Keratinocyte (primary cell): ENCODE results near the gene ETF1. TPM values are rescaled to one million over a fixed set of nuclear protein-coding genes. Genes with fewer than 3 reads are reported as not detected.

Experiments
- DNase-seq: peaks from one replicate; pipeline ENCODE4 v3.0.0-alpha.2; 2011; ENCODE audit warnings: low read depth, missing footprints, low spot score
- FAIRE-seq: peaks from 2 replicates; lab custom pipeline; 2011; peaks lifted over from hg19 to GRCh38; lab: Jason Lieb, UNC
- H2AFZ ChIP-seq: 2 replicates; pipeline ENCODE4 v1.6.0; 2012; ENCODE audit warnings: low read length, control low read depth, inconsistent platforms; ENCODE audit not compliant: control insufficient read depth
- H3K27ac ChIP-seq: 2 replicates; pipeline ENCODE4 v1.5.1; 2011; ENCODE audit warnings: low read length; ENCODE audit not compliant: control insufficient read depth, insufficient read depth
- H3K27me3 ChIP-seq: 3 replicates; pipeline ENCODE4 v1.6.0; 2011; ENCODE audit warnings: low read length; ENCODE audit not compliant: control insufficient read depth, insufficient read depth; ENCODE audit errors: extremely low read depth
- H3K36me3 ChIP-seq, 2 experiments: 2 replicates in 1 of 2; 3 replicates in 1 of 2; pipeline ENCODE4 v1.5.1; 2011; ENCODE audit warnings: low read length in 2 of 2, mild to moderate bottlenecking in 1 of 2; ENCODE audit not compliant: control insufficient read depth in 2 of 2, insufficient read depth in 2 of 2; ENCODE audit errors: extremely low read depth in 1 of 2
- H3K4me1 ChIP-seq: 3 replicates; pipeline ENCODE4 v1.5.1; 2011; ENCODE audit warnings: low read length; ENCODE audit not compliant: control insufficient read depth, insufficient read depth; ENCODE audit errors: extremely low read depth
- H3K4me2 ChIP-seq: 3 replicates; pipeline ENCODE4 v1.6.0; 2011; ENCODE audit warnings: low read depth, low read length; ENCODE audit not compliant: control insufficient read depth, insufficient read depth; ENCODE audit errors: extremely low read depth
- H3K4me3 ChIP-seq, 3 experiments: fragments of 200-600 bp in 1 of 3; sonication (generic) in 1 of 3; 2 replicates in 2 of 3; 3 replicates in 1 of 3; pipeline ENCODE4 v1.5.1; 2011 to 2016; ENCODE audit warnings: low read length in 3 of 3, mild to moderate bottlenecking in 3 of 3, control low read depth in 2 of 3, inconsistent platforms in 1 of 3, low read depth in 1 of 3, mixed read lengths in 1 of 3, mixed run types in 1 of 3, moderate library complexity in 1 of 3; ENCODE audit not compliant: control insufficient read depth in 2 of 3, insufficient read depth in 2 of 3; ENCODE audit errors: extremely low read depth in 1 of 3
- H3K79me2 ChIP-seq: 2 replicates; pipeline ENCODE4 v1.6.0; 2012; ENCODE audit warnings: low read length; ENCODE audit not compliant: control insufficient read depth, insufficient read depth
- H3K9ac ChIP-seq: 3 replicates; pipeline ENCODE4 v1.6.0; 2011; ENCODE audit warnings: low read length; ENCODE audit not compliant: control insufficient read depth, insufficient read depth; ENCODE audit errors: extremely low read depth
- H3K9me1 ChIP-seq: 3 replicates; pipeline ENCODE4 v1.6.0; 2011; ENCODE audit warnings: low read length; ENCODE audit not compliant: control insufficient read depth, insufficient read depth; ENCODE audit errors: extremely low read depth
- H3K9me3 ChIP-seq: 2 replicates; pipeline ENCODE4 v1.5.1; 2012; ENCODE audit warnings: low read depth, low read length; ENCODE audit not compliant: control insufficient read depth
- H4K20me1 ChIP-seq: 3 replicates; pipeline ENCODE4 v1.6.0; 2011; ENCODE audit warnings: low read length; ENCODE audit not compliant: control insufficient read depth, insufficient read depth; ENCODE audit errors: extremely low read depth
- EZH2 ChIP-seq: IDR thresholded peaks from one replicate; pipeline ENCODE4 v1.6.1; 2012; ENCODE audit warnings: inconsistent platforms, mild to moderate bottlenecking, low read length, moderate library complexity
- dilution Hi-C: fragments of 300-500 bp; cut with MboI; formaldehyde crosslinking; loops from one replicate; pipeline ENCODE4 v1.7.0; 2020; ENCODE audit warnings: low sequenced_read_pairs; ENCODE audit not compliant: extremely low pct_ligation_motif_present
- polyA plus RNA-seq, 5 experiments: library from polyadenylated mRNA; depleted of rRNA in 3 of 5; stranded (reverse) in 3 of 5; stranded (forward) in 1 of 5; unstranded in 1 of 5; fragments of >200 nt; gene quantifications; 1 replicate in 1 of 5; 2 replicates in 3 of 5; 3 replicates in 1 of 5; pipeline versions ENCODE4 v1.2.1 to v1.2.3, GENCODE V29; 2011 to 2012; ENCODE audit warnings: missing spikeins in 2 of 5, low read depth in 1 of 5, low replicate concordance in 1 of 5
- TF ChIP-seq, protein P1 (sequence below), 3 experiments: IDR thresholded peaks in 1 of 3; conservative IDR thresholded peaks in 1 of 3; optimal IDR thresholded peaks in 1 of 3; 2 replicates in 2 of 3; 3 replicates in 1 of 3; pipeline versions ENCODE3 to v1.5.1; 2011; ENCODE audit warnings: low read length in 3 of 3, mild to moderate bottlenecking in 3 of 3, moderate library complexity in 2 of 3, control low read depth in 1 of 3, inconsistent platforms in 1 of 3; ENCODE audit not compliant: insufficient read depth in 2 of 3; ENCODE audit errors: extremely low read depth in 1 of 3

The ETF1 gene
- polyA plus RNA-seq, 1 donor (not counting 4 experiments of a cell fraction or from before 2014, with no cell fraction given): 137 TPM

DNA sequence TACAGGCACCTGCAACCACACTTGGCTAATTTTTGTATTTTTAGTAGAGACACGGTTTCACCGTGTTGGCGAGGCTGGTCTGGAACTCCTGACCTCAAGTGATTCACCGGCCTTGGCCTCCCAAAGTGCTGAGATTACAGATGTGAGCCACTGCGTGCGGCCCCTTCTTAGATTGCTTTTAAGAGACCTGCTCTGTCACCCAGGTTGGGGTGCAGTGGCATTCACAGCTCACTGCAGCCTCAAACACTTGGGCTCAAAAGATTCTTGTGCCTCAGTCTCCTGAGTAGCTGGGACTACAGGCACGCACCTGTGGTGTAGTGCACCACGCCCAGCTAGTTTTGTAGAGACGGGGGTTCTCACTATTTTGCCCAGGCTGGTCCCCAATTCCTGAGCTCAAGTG, 21.2 kb upstream of the ETF1 start:
- Histone ChIP-seq H3K4me3 (no peak overlapping the region), H3K9ac (no peak overlapping the region), H3K9me3 (no peaks in the 10 kb centered on the region), H3K79me2 (peaks cover 67% of the 10 kb centered on the region), H3K36me3 (peaks cover 48 to 54% of the 10 kb centered on the region in 2 experiments), H3K9me1 (no peaks in the 10 kb centered on the region), H3K27me3 (no peaks in the 10 kb centered on the region), H4K20me1 (peaks cover 21% of the 10 kb centered on the region), H3K27ac (no peak overlapping the region), H3K4me2 (no peak overlapping the region), H2AFZ (no peak overlapping the region), H3K4me1 (no peaks in the 10 kb centered on the region)
- FAIRE-seq (no peak), DNase-seq (no peak)
- dilution Hi-C loops: no loop called here
- TF ChIP-seq, protein P1, sequence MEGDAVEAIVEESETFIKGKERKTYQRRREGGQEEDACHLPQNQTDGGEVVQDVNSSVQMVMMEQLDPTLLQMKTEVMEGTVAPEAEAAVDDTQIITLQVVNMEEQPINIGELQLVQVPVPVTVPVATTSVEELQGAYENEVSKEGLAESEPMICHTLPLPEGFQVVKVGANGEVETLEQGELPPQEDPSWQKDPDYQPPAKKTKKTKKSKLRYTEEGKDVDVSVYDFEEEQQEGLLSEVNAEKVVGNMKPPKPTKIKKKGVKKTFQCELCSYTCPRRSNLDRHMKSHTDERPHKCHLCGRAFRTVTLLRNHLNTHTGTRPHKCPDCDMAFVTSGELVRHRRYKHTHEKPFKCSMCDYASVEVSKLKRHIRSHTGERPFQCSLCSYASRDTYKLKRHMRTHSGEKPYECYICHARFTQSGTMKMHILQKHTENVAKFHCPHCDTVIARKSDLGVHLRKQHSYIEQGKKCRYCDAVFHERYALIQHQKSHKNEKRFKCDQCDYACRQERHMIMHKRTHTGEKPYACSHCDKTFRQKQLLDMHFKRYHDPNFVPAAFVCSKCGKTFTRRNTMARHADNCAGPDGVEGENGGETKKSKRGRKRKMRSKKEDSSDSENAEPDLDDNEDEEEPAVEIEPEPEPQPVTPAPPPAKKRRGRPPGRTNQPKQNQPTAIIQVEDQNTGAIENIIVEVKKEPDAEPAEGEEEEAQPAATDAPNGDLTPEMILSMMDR (optimal IDR thresholded peaks at IDR 0.05 in 1 of 3, IDR thresholded peaks at IDR 0.05 in 1 of 3, conservative IDR thresholded peaks at IDR 0.05 in 1 of 3; ENCODE audit: extremely low read depth in 1 of 3, insufficient read depth in 2 of 3, low read length in 3 of 3): no peak
- TF ChIP-seq EZH2: no peak

DNA sequence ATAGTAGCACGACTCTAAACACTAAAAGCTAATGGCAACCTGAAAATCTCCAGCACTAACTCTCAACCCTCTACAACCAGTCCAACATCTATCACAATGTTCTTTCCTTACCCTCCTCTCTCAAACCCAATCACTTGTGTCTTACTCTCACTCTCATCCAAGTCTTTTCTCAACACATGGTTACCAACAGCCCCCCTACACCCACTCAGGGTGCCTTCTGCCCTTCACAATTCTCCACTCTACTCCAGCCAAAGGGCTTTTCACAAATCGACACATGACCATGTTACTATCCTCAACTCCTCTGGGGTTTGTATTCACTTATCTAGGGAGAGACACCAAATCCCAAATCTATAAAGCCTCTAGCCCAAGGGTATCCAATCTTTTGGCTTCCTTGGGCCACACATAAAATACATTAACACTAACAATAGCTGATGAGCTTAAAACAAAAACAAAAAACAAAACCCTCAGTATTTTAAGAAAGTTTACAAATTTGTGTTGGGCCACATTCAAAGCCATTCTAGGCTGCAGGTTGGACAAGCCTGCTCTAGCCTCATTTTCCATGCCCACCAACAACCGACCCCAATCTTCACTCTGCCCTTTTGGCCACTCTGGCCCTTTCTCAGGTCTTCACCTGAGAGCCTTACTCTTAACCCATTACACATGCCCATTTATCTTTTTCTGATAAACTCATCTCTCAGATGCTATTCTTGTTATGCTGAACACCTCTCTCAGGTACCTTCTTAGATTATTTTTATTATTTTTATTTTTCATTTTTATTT, 20.5 kb upstream of the ETF1 start:
- FAIRE-seq (no peak), DNase-seq (no peak)
- H3K4me1 ChIP-seq: no peaks in the 10 kb centered on the region
- dilution Hi-C loops: no loop called here
- no peak overlapping the region for H3K27ac ChIP-seq
- H4K20me1 ChIP-seq: peaks cover 24% of the 10 kb centered on the region
- H3K27me3 ChIP-seq: no peaks in the 10 kb centered on the region
- no peak overlapping the region for H2AFZ ChIP-seq
- no peak overlapping the region for H3K4me3 ChIP-seq
- H3K36me3 ChIP-seq: peaks cover 46 to 60% of the 10 kb centered on the region in 2 experiments
- H3K9ac ChIP-seq: no peak overlapping the region
- H3K4me2 ChIP-seq: no peak overlapping the region
- TF ChIP-seq, protein P1 (optimal IDR thresholded peaks at IDR 0.05 in 1 of 3, IDR thresholded peaks at IDR 0.05 in 1 of 3, conservative IDR thresholded peaks at IDR 0.05 in 1 of 3; ENCODE audit: extremely low read depth in 1 of 3, insufficient read depth in 2 of 3, low read length in 3 of 3): no peak
- no peak for TF ChIP-seq EZH2
- H3K79me2 ChIP-seq: peaks cover 69% of the 10 kb centered on the region
- H3K9me3 ChIP-seq: no peaks in the 10 kb centered on the region
- H3K9me1 ChIP-seq: no peaks in the 10 kb centered on the region
